ENCODE measurements around the gene NLRP11. TPM values are rescaled to one million over a fixed set of nuclear protein-coding genes. Genes with fewer than 3 reads are reported as not detected.
A peak's percentile ranks its signal among the peaks of the same experiment; 100 is the strongest.
"Not testable (repeated sequence)": the region's sequence is repeated elsewhere in the genome, so short reads cannot be mapped to it uniquely, and the experiment has no call there.

NLRP11 gene
- total RNA-seq, 1 experiment from 2014 or later, result not detected

DNA sequence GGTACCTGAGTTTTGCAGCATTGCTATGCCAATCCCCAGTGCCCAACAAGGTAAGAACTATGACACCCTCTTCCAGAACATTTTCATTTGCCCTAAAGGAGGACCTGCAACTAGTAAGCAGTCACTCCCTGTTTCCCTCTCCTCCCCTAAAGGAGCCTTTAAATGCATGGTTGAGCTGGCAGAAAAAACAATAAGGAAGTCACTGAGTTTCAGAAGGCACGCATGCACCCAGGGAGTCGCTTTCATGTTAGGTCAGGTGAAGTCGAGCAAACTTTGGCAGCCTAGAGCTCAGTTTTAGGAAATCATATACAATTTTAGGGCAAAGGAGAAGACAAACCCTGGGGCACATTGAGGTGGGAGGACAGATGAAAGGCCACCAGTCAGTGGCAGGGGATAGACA, 11.8 kb downstream of the NLRP11 start:
- H3K27ac ChIP-seq, result no peak overlapping the region
- H3K36me3 ChIP-seq, result no peaks in the 10 kb centered on the region
- H3K4me1 ChIP-seq (replicated peaks), result no peaks in the 10 kb centered on the region
- H3K27me3 ChIP-seq (replicated peaks), result no peaks in the 10 kb centered on the region
- no peak overlapping the region for H3K4me3 ChIP-seq
- no peaks in the 10 kb centered on the region; the same call in none of the 2 replicates for H3K9me3 ChIP-seq (replicated peaks)
- no peak for DNase-seq (ENCODE audit: low read depth in 1 of 2, low spot score in 2 of 2)

DNA sequence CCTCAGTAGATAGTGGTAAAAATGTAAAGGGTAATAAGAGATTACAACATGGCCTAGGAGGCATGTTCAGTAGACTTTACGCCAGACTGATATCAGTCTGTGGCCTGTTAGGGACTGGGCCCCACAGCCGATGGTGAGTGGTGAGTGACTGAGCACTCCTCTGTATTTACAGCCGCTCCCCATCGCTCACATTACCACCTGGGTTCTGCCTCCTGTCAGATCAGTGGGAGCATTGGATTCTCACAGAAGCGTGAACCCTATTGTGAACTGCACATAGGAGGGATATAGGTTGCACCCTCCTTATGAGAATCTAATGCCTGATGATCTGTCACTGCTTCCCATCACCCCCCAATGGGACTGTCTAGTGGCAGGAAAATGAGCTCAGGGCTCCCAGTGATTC, 17.9 kb downstream of the NLRP11 start:
- Histone ChIP-seq H3K9me3 (replicated peaks) (no peaks in the 10 kb centered on the region; the same call in 1 of the 2 replicates), H3K36me3 (no peaks in the 10 kb centered on the region), H3K4me1 (replicated peaks) (no peaks in the 10 kb centered on the region), H3K27me3 (replicated peaks) (no peaks in the 10 kb centered on the region), H3K4me3 (no peak overlapping the region), H3K27ac (no peak overlapping the region)
- no peak for DNase-seq (ENCODE audit: low read depth in 1 of 2, low spot score in 2 of 2)

DNA sequence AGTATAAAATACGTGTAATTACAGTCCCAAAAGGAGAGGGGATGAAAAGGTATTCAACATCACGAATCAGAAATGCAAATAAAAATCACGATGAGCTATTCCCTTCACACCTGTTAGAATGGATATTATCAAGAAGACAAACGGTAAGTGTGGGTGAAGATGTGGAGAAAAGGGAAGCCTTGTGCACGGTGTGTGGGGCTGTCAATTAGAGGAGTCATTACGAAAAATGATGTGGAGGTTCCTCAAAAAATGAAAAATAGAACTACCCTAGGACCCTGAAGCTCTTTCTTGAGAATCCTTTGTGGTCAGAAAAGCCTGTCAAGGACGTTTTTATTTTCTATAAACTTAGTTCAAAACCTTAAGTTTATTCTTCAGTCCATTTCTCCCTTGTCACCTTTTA, 19.4 kb downstream of the NLRP11 start:
- Histone ChIP-seq H3K4me1 (replicated peaks) (no peaks in the 10 kb centered on the region), H3K27ac (no peak overlapping the region), H3K9me3 (replicated peaks) (no peaks in the 10 kb centered on the region; the same call in 1 of the 2 replicates), H3K4me3 (no peak overlapping the region), H3K27me3 (replicated peaks) (no peaks in the 10 kb centered on the region), H3K36me3 (no peaks in the 10 kb centered on the region)
- DNase-seq (ENCODE audit: low read depth in 1 of 2, low spot score in 2 of 2), result no peak

DNA sequence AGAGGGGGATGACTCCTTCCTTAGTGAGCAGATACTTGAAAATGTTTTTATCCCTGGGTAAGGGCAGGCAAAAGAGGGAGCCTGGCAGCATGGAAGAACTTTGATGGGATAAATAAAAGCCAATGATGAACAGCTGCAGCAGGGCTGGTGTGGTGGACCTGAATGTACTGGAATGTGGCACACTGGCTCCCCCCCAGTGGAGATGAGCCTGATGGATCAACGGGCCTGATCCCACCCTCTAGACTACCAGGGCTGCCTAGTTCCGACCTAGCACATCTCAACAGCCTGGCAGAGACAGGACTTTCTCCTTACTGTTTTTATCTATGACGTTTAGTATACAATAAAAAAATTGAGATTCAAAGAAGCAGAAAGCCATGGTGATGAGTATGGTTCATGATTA, 20.5 kb downstream of the NLRP11 start:
- no peaks in the 10 kb centered on the region for H3K4me1 ChIP-seq (replicated peaks)
- H3K27ac ChIP-seq, result no peak overlapping the region
- no peak for DNase-seq (ENCODE audit: low read depth in 1 of 2, low spot score in 2 of 2)
- H3K27me3 ChIP-seq (replicated peaks), result no peaks in the 10 kb centered on the region
- H3K9me3 ChIP-seq (replicated peaks), result no peaks in the 10 kb centered on the region; the same call in 1 of the 2 replicates
- no peaks in the 10 kb centered on the region for H3K36me3 ChIP-seq
- H3K4me3 ChIP-seq, result no peak overlapping the region

DNA sequence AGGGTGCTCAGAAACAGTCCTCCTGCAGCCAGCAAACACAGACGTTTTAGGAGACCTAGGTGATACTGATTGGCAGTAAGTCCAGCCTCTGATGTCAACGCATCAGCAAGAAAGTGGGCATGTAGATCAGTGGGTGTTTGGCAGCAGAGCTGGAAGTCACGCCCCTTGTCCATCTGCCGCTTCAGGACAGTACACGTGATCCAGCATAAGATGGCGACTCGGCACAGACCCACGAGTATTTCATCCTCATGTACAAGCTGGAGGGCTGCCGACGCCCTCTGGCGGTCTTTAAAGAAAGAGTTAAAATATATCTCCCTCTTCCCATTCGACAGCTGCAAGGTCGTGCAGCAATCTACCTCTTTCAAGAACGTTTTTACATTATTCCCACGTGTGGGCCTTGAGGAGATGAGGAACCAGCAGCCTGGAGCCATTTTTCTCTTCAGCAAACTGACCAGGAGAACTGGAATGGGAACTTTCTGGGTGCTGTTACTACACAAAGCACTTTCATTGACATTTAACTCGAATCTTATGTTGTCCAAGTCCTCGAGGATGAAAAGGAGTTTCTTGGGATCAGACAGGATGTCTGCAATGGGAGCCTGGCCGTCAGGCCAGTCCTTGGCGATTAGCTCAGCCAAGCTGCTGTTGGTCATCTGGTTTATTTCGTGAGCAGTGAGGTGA, 22.3 kb downstream of the NLRP11 start:
- H3K27ac ChIP-seq, result no peak overlapping the region
- peak; percentile 15 to 56 for DNase-seq (ENCODE audit: low read depth in 1 of 2, low spot score in 2 of 2)
- H3K27me3 ChIP-seq (replicated peaks), result no peaks in the 10 kb centered on the region
- no peaks in the 10 kb centered on the region for H3K36me3 ChIP-seq
- no peak overlapping the region for H3K4me3 ChIP-seq
- H3K9me3 ChIP-seq (replicated peaks), result no peaks in the 10 kb centered on the region; the same call in 1 of the 2 replicates
- no peaks in the 10 kb centered on the region for H3K4me1 ChIP-seq (replicated peaks)

DNA sequence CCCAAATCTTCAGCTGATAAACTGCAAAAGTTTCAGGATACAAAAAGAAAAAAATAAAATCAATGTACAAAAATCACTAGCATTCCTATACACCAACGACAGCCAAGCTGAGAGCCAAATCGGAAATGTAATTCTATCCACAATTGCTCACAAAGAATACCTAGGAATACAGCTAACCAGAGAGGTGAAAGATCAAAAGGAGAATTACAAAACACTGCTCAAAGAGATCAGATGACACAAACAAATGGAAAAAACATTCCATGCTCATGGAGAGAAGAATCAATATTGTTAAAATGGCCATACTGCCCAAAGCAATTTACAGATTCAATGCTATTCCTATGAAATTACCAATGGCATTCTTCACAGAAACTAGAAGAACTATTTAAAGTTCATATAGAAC, 29.5 kb downstream of the NLRP11 start:
- Histone ChIP-seq H3K9me3 (replicated peaks) (no peaks in the 10 kb centered on the region; the same call in 1 of the 2 replicates), H3K27me3 (replicated peaks) (no peaks in the 10 kb centered on the region), H3K36me3 (no peaks in the 10 kb centered on the region), H3K4me3 (no peak overlapping the region), H3K4me1 (replicated peaks) (no peaks in the 10 kb centered on the region), H3K27ac (no peak overlapping the region)
- no peak for DNase-seq (ENCODE audit: low read depth in 1 of 2, low spot score in 2 of 2)

DNA sequence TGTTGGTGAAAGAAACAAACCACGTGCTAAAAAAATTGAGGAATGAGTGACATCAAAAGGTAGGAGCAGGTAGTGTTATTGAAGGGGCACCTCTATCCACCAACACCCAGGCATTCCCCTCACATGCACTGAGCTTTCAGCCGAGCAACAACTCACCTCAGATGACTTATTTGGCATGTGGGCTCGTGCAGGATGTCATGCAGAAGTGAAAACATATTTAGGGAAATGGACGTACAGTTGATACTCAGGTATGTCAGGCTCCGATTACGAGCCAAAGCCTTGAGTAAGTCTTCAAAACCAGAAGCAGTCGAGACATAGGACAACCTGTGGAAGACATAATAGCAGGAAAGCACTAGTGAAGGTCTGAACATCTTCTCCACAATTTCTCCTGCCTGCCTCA, 30.4 kb downstream of the NLRP11 start:
- H3K4me1 ChIP-seq (replicated peaks), result no peaks in the 10 kb centered on the region
- no peak overlapping the region for H3K4me3 ChIP-seq
- H3K36me3 ChIP-seq, result no peaks in the 10 kb centered on the region
- no peak overlapping the region for H3K27ac ChIP-seq
- DNase-seq (ENCODE audit: low read depth in 1 of 2, low spot score in 2 of 2), result no peak
- no peaks in the 10 kb centered on the region for H3K27me3 ChIP-seq (replicated peaks)
- H3K9me3 ChIP-seq (replicated peaks), result no peaks in the 10 kb centered on the region; the same call in 1 of the 2 replicates

DNA sequence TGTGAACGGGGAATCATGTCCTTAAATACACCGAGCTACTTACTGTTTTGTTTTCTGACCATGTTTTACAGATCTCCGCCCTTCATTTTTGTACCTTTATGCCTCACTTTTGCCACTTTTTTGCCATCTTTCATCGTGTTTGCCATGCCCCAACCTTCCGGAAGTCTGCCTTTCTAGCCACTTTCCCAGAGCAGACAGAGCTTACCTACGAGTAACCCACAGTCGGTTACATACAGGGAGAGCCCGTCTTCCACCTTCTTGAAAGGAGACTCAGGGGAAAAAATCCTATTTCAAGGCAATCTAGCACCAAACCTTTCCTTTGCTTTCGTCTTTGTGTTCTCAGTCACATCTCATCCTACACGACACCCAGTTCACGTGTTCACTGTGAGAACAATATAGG, 36.8 kb downstream of the NLRP11 start:
- no peaks in the 10 kb centered on the region for H3K36me3 ChIP-seq
- no peaks in the 10 kb centered on the region for H3K9me3 ChIP-seq (replicated peaks)
- H3K27ac ChIP-seq, result no peak overlapping the region
- H3K4me3 ChIP-seq, result no peak overlapping the region
- H3K4me1 ChIP-seq (replicated peaks), result no peaks in the 10 kb centered on the region
- H3K27me3 ChIP-seq (replicated peaks), result no peaks in the 10 kb centered on the region
- no peak for DNase-seq (ENCODE audit: low read depth in 1 of 2, low spot score in 2 of 2)

DNA sequence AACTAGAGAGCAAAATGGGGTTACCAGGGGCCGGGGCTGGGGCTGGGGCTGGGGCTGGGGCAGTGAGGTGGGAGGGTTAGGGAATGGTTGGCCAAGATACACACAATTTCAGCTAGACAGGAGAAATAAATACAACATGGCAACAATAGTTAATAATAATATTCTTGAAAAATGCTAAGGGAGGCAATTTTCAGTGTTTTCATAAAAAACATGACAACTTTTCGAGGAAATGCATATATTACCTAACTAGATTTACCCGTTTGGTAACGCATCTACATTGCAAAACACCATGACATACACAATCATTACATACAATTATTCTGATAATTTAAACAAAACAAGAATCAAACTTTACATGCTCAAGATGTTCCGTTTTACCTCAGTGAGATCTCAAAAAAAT, 50.7 kb downstream of the NLRP11 start:
- no peak for DNase-seq (ENCODE audit: low read depth in 1 of 2, low spot score in 2 of 2)
- H3K9me3 ChIP-seq (replicated peaks), result no peaks in the 10 kb centered on the region
- no peak overlapping the region for H3K27ac ChIP-seq
- H3K36me3 ChIP-seq, result no peaks in the 10 kb centered on the region
- H3K4me3 ChIP-seq, result no peak overlapping the region
- no peaks in the 10 kb centered on the region for H3K4me1 ChIP-seq (replicated peaks)
- no peaks in the 10 kb centered on the region for H3K27me3 ChIP-seq (replicated peaks)

DNA sequence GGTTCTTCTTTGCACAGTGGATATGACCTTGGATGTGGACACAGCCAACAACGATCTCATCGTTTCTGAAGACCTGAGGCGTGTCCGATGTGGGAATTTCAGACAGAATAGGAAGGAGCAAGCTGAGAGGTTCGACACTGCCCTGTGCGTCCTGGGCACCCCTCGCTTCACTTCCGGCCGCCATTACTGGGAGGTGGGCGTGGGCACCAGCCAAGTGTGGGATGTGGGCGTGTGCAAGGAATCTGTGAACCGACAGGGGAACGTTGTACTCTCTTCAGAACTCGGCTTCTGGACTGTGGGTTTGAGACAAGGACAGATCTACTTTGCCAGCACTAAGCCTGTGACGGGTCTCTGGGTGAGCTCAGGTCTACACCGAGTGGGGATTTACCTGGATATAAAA, 53.5 kb downstream of the NLRP11 start:
- H3K27ac ChIP-seq, result no peak overlapping the region
- H3K4me3 ChIP-seq, result no peak overlapping the region
- DNase-seq (ENCODE audit: low read depth in 1 of 2, low spot score in 2 of 2), result no peak
- H3K9me3 ChIP-seq (replicated peaks), result no peaks in the 10 kb centered on the region
- no peaks in the 10 kb centered on the region for H3K27me3 ChIP-seq (replicated peaks)
- H3K4me1 ChIP-seq (replicated peaks), result no peaks in the 10 kb centered on the region
- no peaks in the 10 kb centered on the region for H3K36me3 ChIP-seq

DNA sequence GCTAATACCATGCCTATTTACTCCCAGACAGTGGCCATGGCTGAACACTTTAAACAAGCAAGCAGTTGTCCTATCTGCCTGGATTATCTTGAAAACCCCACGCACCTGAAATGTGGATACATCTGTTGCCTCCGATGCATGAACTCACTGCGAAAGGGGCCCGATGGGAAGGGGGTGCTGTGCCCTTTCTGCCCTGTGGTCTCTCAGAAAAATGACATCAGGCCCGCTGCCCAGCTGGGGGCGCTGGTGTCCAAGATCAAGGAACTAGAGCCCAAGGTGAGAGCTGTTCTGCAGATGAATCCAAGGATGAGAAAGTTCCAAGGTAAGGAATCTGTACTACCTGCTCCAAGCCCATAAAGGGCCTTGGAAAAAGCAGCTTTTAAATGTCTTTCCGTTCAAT, 54.3 kb downstream of the NLRP11 start:
- Histone ChIP-seq H3K27me3 (replicated peaks) (no peaks in the 10 kb centered on the region), H3K4me3 (no peak overlapping the region), H3K27ac (no peak overlapping the region), H3K36me3 (no peaks in the 10 kb centered on the region), H3K4me1 (replicated peaks) (no peaks in the 10 kb centered on the region), H3K9me3 (replicated peaks) (no peaks in the 10 kb centered on the region)
- DNase-seq (ENCODE audit: low read depth in 1 of 2, low spot score in 2 of 2), result no peak

DNA sequence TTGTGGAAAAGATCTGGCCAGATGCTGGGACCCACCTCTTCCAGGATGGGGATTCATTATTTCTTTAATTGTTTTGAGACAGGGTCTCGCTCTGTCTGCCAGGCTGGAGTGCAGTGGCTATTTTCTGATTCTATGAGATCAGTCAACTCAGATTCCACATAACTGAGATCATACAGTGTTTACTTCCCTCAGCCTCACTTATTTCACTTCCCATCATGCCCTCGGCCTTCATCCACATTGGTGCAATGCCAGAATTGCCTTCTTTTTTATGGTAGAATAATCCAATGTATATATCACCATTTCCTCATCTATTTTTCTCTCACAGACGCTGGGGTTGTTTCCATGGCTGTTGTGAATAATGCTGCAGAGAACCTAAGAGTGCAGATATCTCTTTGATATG, 62.2 kb downstream of the NLRP11 start:
- DNase-seq (ENCODE audit: low read depth in 1 of 2, low spot score in 2 of 2); H3K27me3 ChIP-seq (replicated peaks); H3K4me1 ChIP-seq (replicated peaks); H3K9me3 ChIP-seq (replicated peaks); H3K27ac ChIP-seq; H3K36me3 ChIP-seq; H3K4me3 ChIP-seq: not testable (repeated sequence)

DNA sequence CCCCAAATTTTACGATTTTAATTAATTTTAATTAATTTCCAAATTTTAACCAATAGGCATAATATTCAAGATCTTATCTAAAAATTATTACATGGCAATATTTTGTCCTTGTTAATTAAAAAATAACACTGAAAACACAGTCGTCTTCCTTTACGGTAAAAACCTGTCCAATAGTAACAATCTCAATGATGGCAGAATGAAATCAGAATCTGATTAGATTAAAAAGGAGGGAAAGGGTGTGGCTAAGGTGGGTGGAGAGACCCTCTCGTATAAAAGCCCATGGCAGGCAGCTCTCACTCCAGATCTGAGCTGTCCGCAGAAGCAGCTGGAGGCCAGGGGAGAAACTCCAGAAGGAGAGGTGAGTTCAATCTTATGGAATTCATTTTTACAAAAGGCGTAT, 63.0 kb downstream of the NLRP11 start, which contains the start of gene RFPL4AL1:
Gene RFPL4AL1, plus strand, starts transcription at position 301 of the 400 bp plus-strand sequence. CDS start 2,687 bp downstream, outside the sequence.
- H3K36me3 ChIP-seq; DNase-seq (ENCODE audit: low read depth in 1 of 2, low spot score in 2 of 2); H3K4me3 ChIP-seq; H3K4me1 ChIP-seq (replicated peaks); H3K9me3 ChIP-seq (replicated peaks); H3K27me3 ChIP-seq (replicated peaks); H3K27ac ChIP-seq: not testable (repeated sequence)

DNA sequence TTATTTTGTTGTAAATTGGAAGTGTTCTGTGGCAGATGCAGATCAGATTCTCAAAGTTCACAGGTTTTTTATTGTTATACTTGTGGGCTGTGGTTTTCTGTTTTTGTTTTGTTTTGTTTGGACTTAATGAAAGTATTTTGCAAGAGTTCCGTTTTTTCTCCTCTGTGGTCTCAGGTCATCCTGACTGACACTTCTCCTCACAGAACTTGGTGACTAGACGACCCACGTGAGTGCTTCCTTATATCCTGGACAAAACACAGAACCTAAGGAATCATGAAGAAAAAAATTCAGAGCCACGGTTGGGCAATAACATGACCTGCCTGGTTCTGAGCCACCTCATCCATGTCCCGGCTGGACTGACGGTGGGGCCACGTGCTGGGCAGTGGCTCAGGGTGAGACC, 65.3 kb downstream of the NLRP11 start:
- no peak for DNase-seq (ENCODE audit: low read depth in 1 of 2, low spot score in 2 of 2)
- Histone ChIP-seq H3K27ac (no peak overlapping the region), H3K36me3 (no peaks in the 10 kb centered on the region), H3K9me3 (replicated peaks) (no peaks in the 10 kb centered on the region), H3K4me1 (replicated peaks) (no peaks in the 10 kb centered on the region), H3K4me3 (no peak overlapping the region), H3K27me3 (replicated peaks) (no peaks in the 10 kb centered on the region)

DNA sequence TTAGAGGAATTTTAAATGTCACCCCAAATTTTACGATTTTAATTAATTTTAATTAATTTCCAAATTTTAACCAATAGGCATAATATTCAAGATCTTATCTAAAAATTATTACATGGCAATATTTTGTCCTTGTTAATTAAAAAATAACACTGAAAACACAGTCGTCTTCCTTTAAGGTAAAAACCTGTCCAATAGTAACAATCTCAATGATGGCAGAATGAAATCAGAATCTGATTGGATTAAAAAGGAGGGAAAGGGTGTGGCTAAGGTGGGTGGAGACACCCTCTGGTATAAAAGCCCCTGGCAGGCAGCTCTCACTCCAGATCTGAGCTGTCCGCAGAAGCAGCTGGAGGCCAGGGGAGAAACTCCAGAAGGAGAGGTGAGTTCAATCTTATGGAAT, 73.0 kb downstream of the NLRP11 start, which contains the start of gene RFPL4A:
Gene RFPL4A, plus strand, starts transcription at position 301 of the 400 bp plus-strand sequence. CDS start 2,704 bp downstream, outside the sequence.
- H3K27me3 ChIP-seq (replicated peaks); H3K4me1 ChIP-seq (replicated peaks); H3K36me3 ChIP-seq; H3K27ac ChIP-seq; H3K9me3 ChIP-seq (replicated peaks); DNase-seq (ENCODE audit: low read depth in 1 of 2, low spot score in 2 of 2); H3K4me3 ChIP-seq: not testable (repeated sequence)

All from SJSA1 (cell line).